ENCODE data around the gene TMEM115.

TMEM115 gene

GRCh38 chr3:50350527-50351322 is 8.6 kb downstream of the TMEM115 start, which contains the start of the genes CYB561D2 and NPRL2:
Gene CYB561D2, plus strand, starts transcription at chr3:50350862. Its CDS starts 572 bp downstream, at chr3:50351434.
Gene NPRL2, minus strand, starts transcription at chr3:50350775. Its CDS starts 123 bp downstream, at chr3:50350652.
- DNase-seq, result peak; percentile 83

GRCh38 chr3:50350213-50350526 is 9.2 kb downstream of the TMEM115 start:
- no peak for DNase-seq

GRCh38 chr3:50347187-50347813 is 12.0 kb downstream of the TMEM115 start:
- DNase-seq, result peak; percentile 58

GRCh38 chr3:50345586-50346234 is 13.6 kb downstream of the TMEM115 start, which contains the start of gene ZMYND10:
Gene ZMYND10, minus strand, starts transcription at chr3:50345732. Its CDS starts 153 bp downstream, at chr3:50345579.
- peak; percentile 20 for DNase-seq

- DNase-seq, result no peak
Measured at GRCh38 chr3:50345008-50345407, 14.3 kb downstream of the TMEM115 start.

GRCh38 chr3:50342813-50343633 is 16.3 kb downstream of the TMEM115 start:
- no peak for DNase-seq

GRCh38 chr3:50341996-50342650 is 17.2 kb downstream of the TMEM115 start:
- no peak for DNase-seq

GRCh38 chr3:50341537-50341936 is 17.8 kb downstream of the TMEM115 start:
- no peak for DNase-seq

GRCh38 chr3:50340448-50341329 is 18.6 kb downstream of the TMEM115 start, which contains the start of gene RASSF1:
Gene RASSF1, minus strand, starts transcription at chr3:50340836. Its CDS starts 31 bp downstream, at chr3:50340805.
- DNase-seq, result no peak

- no peak for DNase-seq
Measured at GRCh38 chr3:50340147-50340447, 19.2 kb downstream of the TMEM115 start.

- no peak for DNase-seq
Measured at GRCh38 chr3:50339485-50340146, 19.7 kb downstream of the TMEM115 start.

- no peak for DNase-seq
Measured at GRCh38 chr3:50338965-50339364, 20.4 kb downstream of the TMEM115 start.

GRCh38 chr3:50337175-50337861 is 22.0 kb downstream of the TMEM115 start:
- DNase-seq, result peak; percentile 84

GRCh38 chr3:50336452-50337174 is 22.7 kb downstream of the TMEM115 start:
- no peak for DNase-seq

- no peak for DNase-seq
Measured at GRCh38 chr3:50334339-50335075, 24.8 kb downstream of the TMEM115 start.

GRCh38 chr3:50333744-50334328 is 25.5 kb downstream of the TMEM115 start:
- no peak for DNase-seq

- DNase-seq, result no peak
Measured at GRCh38 chr3:50331364-50331907, 27.9 kb downstream of the TMEM115 start.

- DNase-seq, result no peak
Measured at GRCh38 chr3:50330330-50330729, 29.0 kb downstream of the TMEM115 start.

Data from NCI-H510A treated with DMSO at 0.1 percent for 48 hours (cell line).